Measurements from ENCODE around the gene IQCF6.

IQCF6 gene

GRCh38 chr3:51779137-51779536 lies at the start of gene IQCF6:
TSS of gene IQCF6 (minus strand) at chr3:51779237. CDS start at chr3:51779224, 13 bp downstream.
- Mint-ChIP-seq H3K27ac (no peak within 1 kb of the TSS), H3K4me3 (no peak within 1 kb of the TSS), H3K27me3 (ENCODE audit: low read depth) (peaks cover 13% of the 10 kb centered on the region), H3K4me1 (ENCODE audit: low read depth) (no peaks in the 10 kb centered on the region), H3K36me3 (ENCODE audit: low read depth) (no peaks in the 10 kb centered on the region), H3K9me3 (no peaks in the 10 kb centered on the region)
- DNase-seq (ENCODE audit: low spot score), result no peak

DNA sequence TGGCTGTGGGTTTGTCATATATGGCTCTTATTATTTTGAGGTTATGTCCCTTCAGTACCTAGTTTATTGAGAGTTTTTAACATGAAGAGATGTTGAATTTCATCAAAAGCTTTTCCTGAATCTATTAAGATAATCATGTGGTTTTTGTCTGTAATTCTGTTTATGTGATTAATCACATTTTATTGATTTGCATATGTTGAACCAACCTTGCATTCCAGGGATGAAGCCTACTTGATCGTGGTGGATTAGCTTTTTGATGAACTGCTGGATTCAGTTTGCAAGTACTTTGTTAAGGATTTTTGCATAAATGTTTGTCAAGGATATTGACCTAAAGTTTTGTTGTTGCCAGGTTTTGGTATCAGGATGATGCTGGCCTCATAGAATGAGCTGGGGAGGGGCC lies 49.3 kb upstream of the IQCF6 start:
- peaks cover 2% of the 10 kb centered on the region for H3K4me1 Mint-ChIP-seq (ENCODE audit: low read depth)
- H3K4me3 Mint-ChIP-seq, result no peak overlapping the region
- peaks cover 26% of the 10 kb centered on the region for H3K9me3 Mint-ChIP-seq
- H3K27ac Mint-ChIP-seq, result no peak overlapping the region
- H3K27me3 Mint-ChIP-seq (ENCODE audit: low read depth), result peaks cover 24% of the 10 kb centered on the region
- H3K36me3 Mint-ChIP-seq (ENCODE audit: low read depth), result no peaks in the 10 kb centered on the region
- no peak for DNase-seq (ENCODE audit: low spot score)

- Mint-ChIP-seq H3K4me3 (no peak overlapping the region), H3K9me3 (peaks cover 8% of the 10 kb centered on the region), H3K4me1 (ENCODE audit: low read depth) (peaks cover 6% of the 10 kb centered on the region), H3K36me3 (ENCODE audit: low read depth) (no peaks in the 10 kb centered on the region), H3K27me3 (ENCODE audit: low read depth) (peaks cover 17% of the 10 kb centered on the region), H3K27ac (no peak overlapping the region)
- DNase-seq (ENCODE audit: low spot score), result no peak
Observed at GRCh38 chr3:51819709-51820406, 40.8 kb upstream of the IQCF6 start.

GRCh38 chr3:51819151-51819550 lies 40.1 kb upstream of the IQCF6 start:
- H3K27ac Mint-ChIP-seq, result no peak overlapping the region
- peaks cover 14% of the 10 kb centered on the region for H3K27me3 Mint-ChIP-seq (ENCODE audit: low read depth)
- H3K9me3 Mint-ChIP-seq, result peaks cover 8% of the 10 kb centered on the region
- H3K4me1 Mint-ChIP-seq (ENCODE audit: low read depth), result peaks cover 6% of the 10 kb centered on the region
- H3K36me3 Mint-ChIP-seq (ENCODE audit: low read depth), result no peaks in the 10 kb centered on the region
- no peak for DNase-seq (ENCODE audit: low spot score)
- H3K4me3 Mint-ChIP-seq, result no peak overlapping the region

DNA sequence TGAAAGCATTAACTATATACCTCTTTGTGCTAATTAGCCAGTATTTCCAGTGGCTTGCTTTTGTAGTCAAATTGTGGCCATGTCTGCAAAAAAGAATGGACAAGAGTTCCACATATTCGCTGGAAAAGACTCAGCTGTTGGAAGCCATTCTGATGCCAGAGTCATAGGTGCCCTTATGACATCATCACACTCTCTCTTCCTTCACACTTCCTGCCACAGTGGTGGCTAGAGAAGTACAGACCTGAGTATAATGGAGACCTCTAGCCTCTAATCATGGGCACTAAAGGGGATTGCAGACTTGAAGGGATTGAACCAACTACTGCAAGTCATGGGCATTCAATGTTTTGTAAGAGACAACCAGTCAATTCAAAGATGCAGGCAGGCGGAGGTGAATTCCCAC lies 38.3 kb upstream of the IQCF6 start:
- H3K4me3 Mint-ChIP-seq, result no peak overlapping the region
- no peaks in the 10 kb centered on the region for H3K36me3 Mint-ChIP-seq (ENCODE audit: low read depth)
- H3K27me3 Mint-ChIP-seq (ENCODE audit: low read depth), result peaks cover 10% of the 10 kb centered on the region
- peaks cover 3% of the 10 kb centered on the region for H3K4me1 Mint-ChIP-seq (ENCODE audit: low read depth)
- DNase-seq (ENCODE audit: low spot score), result no peak
- H3K27ac Mint-ChIP-seq, result no peak overlapping the region
- H3K9me3 Mint-ChIP-seq, result peaks cover 8% of the 10 kb centered on the region

GRCh38 chr3:51816723-51817122 lies 37.7 kb upstream of the IQCF6 start:
- Mint-ChIP-seq H3K27ac (no peak overlapping the region), H3K36me3 (ENCODE audit: low read depth) (no peaks in the 10 kb centered on the region), H3K4me3 (no peak overlapping the region), H3K9me3 (peaks cover 6% of the 10 kb centered on the region), H3K4me1 (ENCODE audit: low read depth) (peaks cover 3% of the 10 kb centered on the region), H3K27me3 (ENCODE audit: low read depth) (peaks cover 9% of the 10 kb centered on the region)
- DNase-seq (ENCODE audit: low spot score), result no peak

- Mint-ChIP-seq H3K9me3 (peaks cover 4% of the 10 kb centered on the region), H3K27ac (no peak overlapping the region), H3K4me1 (ENCODE audit: low read depth) (peaks cover under 1% of the 10 kb centered on the region), H3K36me3 (ENCODE audit: low read depth) (no peaks in the 10 kb centered on the region), H3K4me3 (no peak overlapping the region), H3K27me3 (ENCODE audit: low read depth) (peaks cover 9% of the 10 kb centered on the region)
- no peak for DNase-seq (ENCODE audit: low spot score)
Observed at GRCh38 chr3:51815614-51816013, 36.6 kb upstream of the IQCF6 start.

DNA sequence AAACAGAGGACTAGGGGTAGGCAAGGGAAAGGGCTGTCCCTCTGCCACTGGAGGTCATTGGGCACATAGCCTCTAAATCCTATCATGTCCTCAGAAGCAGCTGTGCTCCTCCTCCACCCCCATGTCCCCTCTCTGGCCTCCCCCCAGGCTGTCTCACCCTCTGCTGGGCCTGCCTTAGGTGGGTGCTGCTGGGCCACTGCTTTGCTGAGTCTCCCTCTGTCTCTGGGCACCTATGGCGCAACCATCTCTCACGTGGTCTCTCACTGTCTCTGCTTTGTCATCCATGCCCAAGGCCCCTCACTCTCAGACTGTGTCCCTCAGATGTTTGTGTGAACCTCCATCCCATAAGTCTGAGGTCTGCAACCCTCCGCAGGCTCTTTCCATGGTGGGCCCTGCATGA lies 35.0 kb upstream of the IQCF6 start:
- no peak overlapping the region for H3K27ac Mint-ChIP-seq
- no peaks in the 10 kb centered on the region for H3K36me3 Mint-ChIP-seq (ENCODE audit: low read depth)
- peaks cover 9% of the 10 kb centered on the region for H3K27me3 Mint-ChIP-seq (ENCODE audit: low read depth)
- no peak for DNase-seq (ENCODE audit: low spot score)
- no peaks in the 10 kb centered on the region for H3K4me1 Mint-ChIP-seq (ENCODE audit: low read depth)
- peaks cover 4% of the 10 kb centered on the region for H3K9me3 Mint-ChIP-seq
- no peak overlapping the region for H3K4me3 Mint-ChIP-seq

DNA sequence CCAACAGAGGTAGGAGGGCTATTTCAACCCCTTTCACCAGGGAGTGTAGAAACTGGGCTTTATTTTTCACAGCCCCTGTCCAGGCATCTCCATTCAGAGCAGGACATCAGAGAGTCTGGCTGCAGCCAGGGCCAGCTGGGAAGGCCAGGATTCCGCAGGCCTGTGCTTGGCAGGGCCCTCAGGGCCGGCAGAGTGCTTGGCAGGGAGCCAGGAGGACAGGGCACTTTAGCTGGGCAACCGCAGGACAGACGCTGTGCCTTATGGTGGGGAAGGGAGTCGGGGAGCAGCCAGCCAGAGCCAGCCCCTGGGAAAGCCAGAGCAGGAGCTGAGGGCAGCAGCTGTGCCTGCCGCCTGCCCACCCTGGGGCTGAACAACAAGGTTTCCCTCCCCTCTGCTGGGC lies 34.5 kb upstream of the IQCF6 start:
- Mint-ChIP-seq H3K27ac (no peak overlapping the region), H3K27me3 (ENCODE audit: low read depth) (peaks cover 9% of the 10 kb centered on the region), H3K4me3 (no peak overlapping the region), H3K36me3 (ENCODE audit: low read depth) (no peaks in the 10 kb centered on the region), H3K9me3 (peaks cover 4% of the 10 kb centered on the region), H3K4me1 (ENCODE audit: low read depth) (no peaks in the 10 kb centered on the region)
- no peak for DNase-seq (ENCODE audit: low spot score)

GRCh38 chr3:51808934-51809333 lies 29.9 kb upstream of the IQCF6 start:
- H3K27me3 Mint-ChIP-seq (ENCODE audit: low read depth), result peaks cover 23% of the 10 kb centered on the region
- no peaks in the 10 kb centered on the region for H3K9me3 Mint-ChIP-seq
- no peak for DNase-seq (ENCODE audit: low spot score)
- H3K27ac Mint-ChIP-seq, result no peak overlapping the region
- no peak overlapping the region for H3K4me3 Mint-ChIP-seq
- H3K4me1 Mint-ChIP-seq (ENCODE audit: low read depth), result peaks cover 4% of the 10 kb centered on the region
- H3K36me3 Mint-ChIP-seq (ENCODE audit: low read depth), result no peaks in the 10 kb centered on the region

DNA sequence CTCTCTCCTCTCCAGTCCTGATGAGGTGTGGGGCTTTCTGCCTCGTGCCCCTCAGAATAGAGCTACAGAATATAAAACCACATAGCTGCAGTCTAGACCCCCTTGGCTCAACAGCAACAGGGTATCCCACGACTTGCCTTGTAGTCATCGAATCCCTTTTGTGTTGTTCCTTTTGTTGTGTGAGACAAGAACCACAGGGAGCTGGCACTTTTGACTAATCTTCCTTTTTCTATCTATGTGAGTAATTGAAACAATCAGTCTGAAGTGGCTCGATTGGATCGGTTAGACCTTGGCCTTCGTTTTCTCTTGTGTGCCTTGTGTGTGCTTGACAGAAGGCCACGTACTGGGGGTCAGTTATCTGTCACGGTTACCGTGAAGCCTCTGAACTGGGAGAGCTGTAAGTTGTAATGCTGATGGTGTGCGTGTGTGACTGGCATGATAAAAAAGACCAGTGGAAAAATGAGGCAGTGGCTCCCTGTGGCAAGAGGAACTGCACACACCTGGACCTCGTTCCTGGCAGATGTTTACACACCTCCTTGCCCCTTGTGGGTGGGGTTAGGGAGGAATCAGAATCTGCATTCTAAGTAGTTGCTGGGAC lies 23.2 kb upstream of the IQCF6 start:
- H3K9me3 Mint-ChIP-seq, result no peaks in the 10 kb centered on the region

GRCh38 chr3:51800750-51801125 lies 21.7 kb upstream of the IQCF6 start:
- H3K4me1 Mint-ChIP-seq (ENCODE audit: low read depth), result peaks cover 26% of the 10 kb centered on the region
- H3K27me3 Mint-ChIP-seq (ENCODE audit: low read depth), result peaks cover 29% of the 10 kb centered on the region
- no peak overlapping the region for H3K27ac Mint-ChIP-seq

More for the DNA sequence above, 23.2 kb upstream of the IQCF6 start:
- Mint-ChIP-seq H3K4me3 (no peak overlapping the region), H3K27me3 (ENCODE audit: low read depth) (peaks cover 30% of the 10 kb centered on the region), H3K27ac (no peak overlapping the region), H3K4me1 (ENCODE audit: low read depth) (peaks cover 17% of the 10 kb centered on the region), H3K36me3 (ENCODE audit: low read depth) (no peaks in the 10 kb centered on the region)
- DNase-seq (ENCODE audit: low spot score), result no peak

DNA sequence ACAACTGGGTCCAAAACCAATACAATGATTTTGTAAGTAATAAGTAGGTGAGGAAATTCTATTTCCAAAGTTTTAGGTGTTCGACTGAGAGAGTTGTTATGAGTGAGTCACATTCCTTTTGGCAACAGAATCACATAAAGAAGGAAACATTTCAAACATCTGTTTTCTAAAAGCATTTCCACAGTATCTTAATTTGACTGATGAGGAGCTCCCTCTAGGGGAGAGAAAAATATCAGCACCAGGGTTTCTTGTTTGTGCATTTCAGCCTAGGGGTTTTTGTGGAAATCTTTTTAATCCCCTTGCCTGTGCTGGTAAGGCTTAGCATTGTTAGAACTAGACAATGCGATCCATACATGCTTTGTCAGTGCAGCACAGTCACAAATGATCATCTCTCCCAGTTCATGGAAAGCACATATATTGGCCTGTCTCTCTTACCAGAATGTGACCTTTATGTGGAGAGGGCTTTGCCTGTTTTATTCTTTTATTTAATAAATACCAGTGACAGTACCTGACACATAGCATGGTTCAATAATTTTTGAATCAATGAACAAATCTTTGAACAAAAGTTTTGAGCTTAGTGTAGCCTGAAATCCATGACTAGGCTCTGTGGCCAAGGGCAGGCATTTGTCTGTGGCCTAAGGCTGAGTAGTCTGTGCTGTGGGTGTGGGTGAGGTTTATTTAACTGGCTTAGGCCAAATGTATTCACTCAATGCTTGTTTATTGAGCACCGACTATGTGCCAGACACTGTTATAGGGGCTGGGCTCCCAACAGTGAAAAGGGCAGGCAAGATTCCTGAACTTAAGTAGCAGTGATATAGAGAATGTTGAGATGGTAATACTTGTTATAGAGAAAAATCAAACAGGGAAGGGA lies 21.1 kb upstream of the IQCF6 start:
- H3K9me3 Mint-ChIP-seq, result no peaks in the 10 kb centered on the region
- peaks cover 26% of the 10 kb centered on the region for H3K4me1 Mint-ChIP-seq (ENCODE audit: low read depth)
- DNase-seq (ENCODE audit: low spot score), result no peak
- H3K27ac Mint-ChIP-seq, result no peak overlapping the region
- no peaks in the 10 kb centered on the region for H3K36me3 Mint-ChIP-seq (ENCODE audit: low read depth)
- H3K27me3 Mint-ChIP-seq (ENCODE audit: low read depth), result peaks cover 31% of the 10 kb centered on the region
- H3K4me3 Mint-ChIP-seq, result no peak overlapping the region

More at GRCh38 chr3:51800750-51801125, 21.7 kb upstream of the IQCF6 start:
- no peak overlapping the region for H3K4me3 Mint-ChIP-seq
- H3K9me3 Mint-ChIP-seq, result no peaks in the 10 kb centered on the region
- no peaks in the 10 kb centered on the region for H3K36me3 Mint-ChIP-seq (ENCODE audit: low read depth)
- DNase-seq (ENCODE audit: low spot score), result no peak

DNA sequence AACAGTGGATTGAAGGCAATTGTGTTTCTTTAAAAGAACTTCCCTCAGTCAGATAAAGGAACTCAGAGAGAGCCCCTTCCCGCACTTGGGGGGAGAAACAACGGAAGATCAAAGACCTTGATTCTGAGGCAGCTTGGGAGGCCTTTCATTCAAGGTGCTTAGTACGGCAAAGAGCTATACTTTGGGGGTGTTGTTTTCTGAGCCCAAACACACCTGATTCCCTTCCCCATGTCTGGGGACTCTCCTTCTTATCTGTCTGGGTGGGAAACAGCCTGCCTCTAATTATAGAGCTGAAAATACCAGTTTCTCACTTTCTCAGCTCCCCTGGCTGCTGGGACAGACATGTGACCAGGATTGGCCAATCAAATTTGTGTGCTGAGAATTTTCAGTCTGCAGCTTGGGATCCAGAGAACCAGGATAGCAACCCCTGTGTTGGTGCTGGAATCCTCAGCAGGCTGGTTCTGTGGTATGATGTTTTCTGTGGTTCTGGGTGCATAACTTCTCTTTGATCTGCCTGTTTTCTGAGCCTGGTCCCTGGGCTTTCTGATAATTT lies 19.4 kb upstream of the IQCF6 start:
- H3K4me3 Mint-ChIP-seq, result no peak overlapping the region

More for the DNA sequence above, 19.4 kb upstream of the IQCF6 start:
- Mint-ChIP-seq H3K36me3 (ENCODE audit: low read depth) (no peaks in the 10 kb centered on the region), H3K4me1 (ENCODE audit: low read depth) (peaks cover 22% of the 10 kb centered on the region), H3K9me3 (no peaks in the 10 kb centered on the region), H3K27me3 (ENCODE audit: low read depth) (peaks cover 29% of the 10 kb centered on the region), H3K27ac (no peak overlapping the region)
- no peak for DNase-seq (ENCODE audit: low spot score)
